GM12865 (cell line): ENCODE measurements around the gene CEP57L1.
"Not testable (repeated sequence)": the region's sequence is repeated elsewhere in the genome, so short reads cannot be mapped to it uniquely, and the experiment has no call there.

ENCODE experiments used
- DNase-seq: peaks from one replicate; pipeline ENCODE4 v3.0.0; 2010; ENCODE audit warnings: low read depth
- H3K4me3 ChIP-seq: 2 replicates; pipeline ENCODE4 v1.5.1; 2011; ENCODE audit warnings: mild to moderate bottlenecking, low read depth, low read length, control low read depth
- CTCF ChIP-seq: IDR thresholded peaks from 2 replicates; pipeline ENCODE4 v1.5.1; 2011; ENCODE audit warnings: low read length, control low read depth, low read depth, inconsistent platforms; ENCODE audit not compliant: insufficient read depth; ENCODE audit errors: missing control alignments

CEP57L1 gene

DNA sequence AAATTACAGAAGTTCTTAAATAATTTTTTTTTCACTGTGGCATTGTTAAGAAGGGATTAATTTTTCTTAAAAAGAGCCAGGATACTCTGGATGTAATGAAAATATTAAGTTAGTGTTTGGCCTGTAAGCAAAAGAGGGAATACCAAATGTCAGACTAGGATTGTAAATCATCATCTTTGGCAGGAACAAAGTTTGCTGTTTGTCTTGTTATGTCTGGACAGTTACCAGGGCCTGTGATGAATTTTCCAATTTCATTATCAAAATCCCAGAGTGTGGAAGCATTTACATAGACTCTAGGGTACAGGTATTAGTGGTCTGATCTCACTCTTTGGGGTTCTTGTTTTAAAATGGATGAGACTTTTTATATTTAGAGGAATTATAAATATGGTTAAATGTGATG lies 26.1 kb downstream of the CEP57L1 start:
- DNase-seq = no peak
- TF ChIP-seq CTCF = no peak
- no peak overlapping the region for H3K4me3 ChIP-seq

DNA sequence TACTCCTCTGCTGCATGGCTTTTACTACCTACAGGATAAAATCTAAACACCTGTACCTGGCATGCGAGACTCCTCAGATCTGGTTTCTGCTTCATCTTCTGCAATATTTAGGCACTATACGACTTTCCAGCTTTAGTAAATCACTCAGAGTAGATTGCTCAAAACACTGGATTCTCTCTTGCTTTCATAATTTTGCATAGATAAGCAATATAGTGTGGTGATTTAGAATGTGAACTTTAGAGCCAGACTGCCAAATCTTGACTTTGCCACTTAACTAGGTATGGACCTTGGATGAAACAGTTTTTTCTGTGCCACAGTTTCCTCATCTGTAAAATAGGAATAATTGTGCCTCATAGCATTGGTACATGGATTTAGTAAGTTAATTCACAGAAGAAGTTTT lies 28.9 kb downstream of the CEP57L1 start:
- H3K4me3 ChIP-seq = no peak overlapping the region
- no peak for DNase-seq
- TF ChIP-seq CTCF = no peak

DNA sequence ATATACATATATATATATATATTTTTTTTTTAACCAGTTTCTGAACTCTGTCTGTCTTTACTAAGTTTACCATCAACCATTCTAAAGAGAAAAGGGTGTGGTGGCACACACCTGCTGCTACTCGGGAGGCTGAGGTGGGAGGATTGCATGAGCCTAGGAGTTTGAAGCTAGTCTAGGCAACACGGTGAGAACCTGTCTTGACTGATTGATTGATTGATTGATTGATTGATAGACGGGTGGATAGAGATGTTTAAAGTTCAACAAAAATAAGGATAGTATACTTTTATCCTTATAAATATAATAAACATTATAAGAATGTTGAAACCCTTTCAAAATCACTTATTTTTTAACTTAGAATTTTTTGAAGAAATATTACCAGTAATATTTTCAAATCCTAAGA lies 30.2 kb downstream of the CEP57L1 start:
- no peak for DNase-seq
- no peak overlapping the region for H3K4me3 ChIP-seq
- TF ChIP-seq CTCF = no peak

- H3K4me3 ChIP-seq = no peak overlapping the region
- no peak for TF ChIP-seq CTCF
- DNase-seq = no peak
Observed at GRCh38 chr6:109130065-109130464, 34.8 kb downstream of the CEP57L1 start.

- not testable (repeated sequence) for DNase-seq, H3K4me3 ChIP-seq
Observed at GRCh38 chr6:109135600-109135999, 40.3 kb downstream of the CEP57L1 start.

DNA sequence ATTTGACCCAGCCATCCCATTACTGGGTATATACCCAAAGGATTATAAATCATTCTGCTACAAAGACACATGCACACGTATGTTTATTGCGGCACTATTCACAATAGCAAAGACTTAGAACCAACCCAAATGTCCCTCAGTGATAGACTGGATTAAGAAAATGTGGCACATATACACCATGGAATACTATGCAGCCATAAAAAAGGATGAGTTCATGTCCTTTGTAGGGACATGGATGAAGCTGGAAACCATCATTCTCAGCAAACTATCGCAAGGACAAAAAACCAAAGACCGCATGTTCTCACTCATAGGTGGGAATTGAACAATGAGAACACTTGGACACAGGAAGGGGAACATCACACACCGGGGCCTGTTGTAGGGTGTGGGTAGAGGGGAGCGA lies 40.7 kb downstream of the CEP57L1 start:
- H3K4me3 ChIP-seq, DNase-seq: not testable (repeated sequence)

- not testable (repeated sequence) for DNase-seq, H3K4me3 ChIP-seq
Observed at GRCh38 chr6:109136530-109136929, 41.2 kb downstream of the CEP57L1 start.

GRCh38 chr6:109139109-109139508 lies 43.8 kb downstream of the CEP57L1 start:
- no peak for DNase-seq
- TF ChIP-seq CTCF = no peak
- no peak overlapping the region for H3K4me3 ChIP-seq

GRCh38 chr6:109142067-109142466 lies 46.8 kb downstream of the CEP57L1 start:
- not testable (repeated sequence) for DNase-seq, H3K4me3 ChIP-seq
